ENCODE measurements around the gene PRR29.
A peak's percentile ranks its signal among the peaks of the same experiment; 100 is the strongest.
"Not testable (repeated sequence)": the region's sequence is repeated elsewhere in the genome, so short reads cannot be mapped to it uniquely, and the experiment has no call there.

The PRR29 gene

GRCh38 chr17:63973930-63974593 is 24.1 kb upstream of the PRR29 start:
- DNase-seq (ENCODE audit: low read depth), result peak; percentile 53
- H3K4me3 ChIP-seq (ENCODE audit: low read length), result no peak overlapping the region
- no peak for TF ChIP-seq CTCF (IDR thresholded peaks at IDR 0.05; ENCODE audit: insufficient read depth, low read depth, low read length, missing control alignments)

GRCh38 chr17:63974594-63975192 is 23.5 kb upstream of the PRR29 start:
- no peak overlapping the region for H3K4me3 ChIP-seq (ENCODE audit: low read length)

GRCh38 chr17:63975541-63976092 is 22.5 kb upstream of the PRR29 start:
- TF ChIP-seq CTCF (IDR thresholded peaks at IDR 0.05; ENCODE audit: insufficient read depth, low read depth, low read length, missing control alignments), result no peak
- DNase-seq (ENCODE audit: low read depth), result no peak

More at GRCh38 chr17:63974594-63975192, 23.5 kb upstream of the PRR29 start:
- TF ChIP-seq CTCF (IDR thresholded peaks at IDR 0.05; ENCODE audit: insufficient read depth, low read depth, low read length, missing control alignments), result no peak
- DNase-seq (ENCODE audit: low read depth), result peak; percentile 78

GRCh38 chr17:63976702-63977101 is 21.4 kb upstream of the PRR29 start:
- DNase-seq (ENCODE audit: low read depth), result no peak
- TF ChIP-seq CTCF (IDR thresholded peaks at IDR 0.05; ENCODE audit: insufficient read depth, low read depth, low read length, missing control alignments), result no peak
- H3K4me3 ChIP-seq (ENCODE audit: low read length), result no peak overlapping the region

More at GRCh38 chr17:63975541-63976092, 22.5 kb upstream of the PRR29 start:
- no peak overlapping the region for H3K4me3 ChIP-seq (ENCODE audit: low read length)

GRCh38 chr17:63978272-63979200 is 19.6 kb upstream of the PRR29 start:
- no peak for TF ChIP-seq CTCF (IDR thresholded peaks at IDR 0.05; ENCODE audit: insufficient read depth, low read depth, low read length, missing control alignments)
- no peak for DNase-seq (ENCODE audit: low read depth)
- no peak overlapping the region for H3K4me3 ChIP-seq (ENCODE audit: low read length)

GRCh38 chr17:63982641-63983040 is 15.5 kb upstream of the PRR29 start:
- not testable (repeated sequence) for DNase-seq (ENCODE audit: low read depth); H3K4me3 ChIP-seq (ENCODE audit: low read length)

- TF ChIP-seq CTCF (IDR thresholded peaks at IDR 0.05; ENCODE audit: insufficient read depth, low read depth, low read length, missing control alignments), result no peak
- no peak for DNase-seq (ENCODE audit: low read depth)
- H3K4me3 ChIP-seq (ENCODE audit: low read length), result no peak overlapping the region
Observed at GRCh38 chr17:63983320-63983719, 14.8 kb upstream of the PRR29 start.
